HG02981 (cell line): ENCODE results near the gene CDRT4.

ENCODE experiments used
- ATAC-seq: cut with Tn5 transposase; IDR thresholded peaks from one replicate; pipeline ENCODE4 v1.9.1; 2021; ENCODE audit warnings: mild to moderate bottlenecking, moderate library complexity; ENCODE audit not compliant: unreplicated experiment

Gene CDRT4

GRCh38 chr17:15398291-15398690 is 69.1 kb downstream of the CDRT4 start:
- no peak for ATAC-seq

- no peak for ATAC-seq
Measured at GRCh38 chr17:15397620-15398019, 69.8 kb downstream of the CDRT4 start.

GRCh38 chr17:15395091-15395490 is 72.3 kb downstream of the CDRT4 start:
- no peak for ATAC-seq

GRCh38 chr17:15393414-15393813 is 74.0 kb downstream of the CDRT4 start:
- ATAC-seq, result no peak

- ATAC-seq, result no peak
Measured at GRCh38 chr17:15392326-15392741, 75.1 kb downstream of the CDRT4 start.

- no peak for ATAC-seq
Measured at GRCh38 chr17:15388356-15389041, 78.9 kb downstream of the CDRT4 start.

GRCh38 chr17:15386083-15386482 is 81.3 kb downstream of the CDRT4 start:
- ATAC-seq, result no peak
